Stimulated activated CD8-positive, alpha-beta memory T cell treated with anti-CD3 and anti-CD28 coated beads, Interleukin-15, amount 100 ng/mL, for 48 hours (primary cell): Measurements from ENCODE around the gene HINFP.
"Not testable (repeated sequence)": the region's sequence is repeated elsewhere in the genome, so short reads cannot be mapped to it uniquely, and the experiment has no call there.

Source experiments
- DNase-seq, 2 donors: peaks; one replicate each; pipeline ENCODE4 v3.0.0-alpha.2; 2020; ENCODE audit warnings: low read depth in 2 of 2

HINFP gene

GRCh38 chr11:119117004-119117706, 4.2 kb upstream of the HINFP start:
- no peak for DNase-seq

- no peak for DNase-seq
Observed at GRCh38 chr11:119118227-119118626, 3.2 kb upstream of the HINFP start.

GRCh38 chr11:119118946-119119345, 2.4 kb upstream of the HINFP start:
- DNase-seq = no peak

- no peak for DNase-seq
Observed at GRCh38 chr11:119120639-119121007, 757 bp upstream of the HINFP start.

- DNase-seq = no peak
Observed at GRCh38 chr11:119121811-119122124, 388 bp downstream of the HINFP start.

- DNase-seq = no peak
Observed at GRCh38 chr11:119125821-119126220, 4.4 kb downstream of the HINFP start.

GRCh38 chr11:119126675-119127268, 5.4 kb downstream of the HINFP start:
- no peak for DNase-seq

GRCh38 chr11:119130662-119131061, 9.3 kb downstream of the HINFP start:
- DNase-seq = no peak

- no peak for DNase-seq
Observed at GRCh38 chr11:119134389-119134978, 13.1 kb downstream of the HINFP start.

GRCh38 chr11:119139276-119139675, 17.9 kb downstream of the HINFP start:
- DNase-seq = not testable (repeated sequence)

- no peak for DNase-seq
Observed at GRCh38 chr11:119144825-119145486, 23.6 kb downstream of the HINFP start.

GRCh38 chr11:119145551-119145950, 24.2 kb downstream of the HINFP start:
- DNase-seq = no peak

- DNase-seq = no peak
Observed at GRCh38 chr11:119147604-119148333, 26.4 kb downstream of the HINFP start.

GRCh38 chr11:119148720-119149017, 27.3 kb downstream of the HINFP start:
- no peak for DNase-seq

- DNase-seq = no peak
Observed at GRCh38 chr11:119149018-119149785, 27.8 kb downstream of the HINFP start, which contains the start of gene ABCG4. ABCG4 (plus strand) TSS chr11:119149052; CDS start chr11:119149966, 914 bp downstream.

- no peak for DNase-seq
Observed at GRCh38 chr11:119149786-119150275, 28.5 kb downstream of the HINFP start.

GRCh38 chr11:119152043-119152442, 30.7 kb downstream of the HINFP start:
- no peak for DNase-seq

- no peak for DNase-seq
Observed at GRCh38 chr11:119152604-119153003, 31.2 kb downstream of the HINFP start.

GRCh38 chr11:119153049-119153818, 31.9 kb downstream of the HINFP start:
- DNase-seq = no peak

GRCh38 chr11:119154178-119154577, 32.8 kb downstream of the HINFP start:
- no peak for DNase-seq
